ENCODE data around the gene CADPS.

CADPS gene

DNA sequence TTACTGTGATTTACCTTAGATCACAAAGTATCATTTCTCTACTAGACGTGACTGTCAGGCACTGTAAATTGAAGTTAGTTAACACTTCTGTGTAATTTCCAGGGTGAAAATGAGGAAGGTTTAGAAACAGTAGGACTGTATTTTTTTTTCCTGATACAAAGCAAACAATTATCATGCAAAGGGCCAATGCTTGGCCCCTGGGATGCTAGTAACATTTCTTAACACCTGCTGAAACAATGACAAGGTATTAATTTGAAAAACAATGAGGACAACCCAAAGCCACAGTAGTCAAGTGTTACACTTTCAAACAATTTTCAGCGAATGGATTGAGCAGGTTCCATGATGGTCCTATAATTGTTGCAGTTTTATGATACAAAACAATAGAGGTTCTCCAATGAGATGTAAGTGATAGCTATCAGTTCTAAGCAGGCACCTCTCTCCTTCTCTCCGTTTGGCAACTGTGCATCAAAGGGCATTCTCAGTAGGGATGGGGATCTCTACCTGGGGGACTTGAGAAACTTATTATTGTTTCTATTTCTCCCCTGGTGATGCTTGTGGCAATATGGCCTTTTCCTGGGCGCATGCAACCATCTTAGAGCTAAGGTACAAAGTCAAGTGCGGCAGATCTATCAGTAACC is 435.9 kb downstream of the CADPS start:
- no peak for DNase-seq (ENCODE audit: low read depth)

DNA sequence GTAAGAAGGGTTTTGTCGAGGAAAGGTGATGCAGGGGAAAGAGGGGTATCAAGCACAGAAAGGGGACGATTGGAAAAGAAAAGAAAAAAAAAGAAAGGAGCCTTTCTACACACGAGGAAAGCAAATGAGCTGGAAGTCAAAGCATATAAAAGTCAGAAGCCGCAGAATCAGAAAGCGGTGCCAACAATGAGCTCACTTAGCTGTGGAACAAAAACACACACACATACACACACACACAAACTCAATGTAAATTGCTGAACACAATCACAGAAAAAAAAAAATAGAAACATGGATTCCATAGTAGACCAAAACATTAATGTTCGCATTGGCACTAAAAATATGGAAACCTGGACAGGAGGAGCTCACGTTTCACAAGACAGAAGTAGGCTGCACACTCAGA is 438.4 kb downstream of the CADPS start:
- DNase-seq (ENCODE audit: low read depth), result no peak

DNA sequence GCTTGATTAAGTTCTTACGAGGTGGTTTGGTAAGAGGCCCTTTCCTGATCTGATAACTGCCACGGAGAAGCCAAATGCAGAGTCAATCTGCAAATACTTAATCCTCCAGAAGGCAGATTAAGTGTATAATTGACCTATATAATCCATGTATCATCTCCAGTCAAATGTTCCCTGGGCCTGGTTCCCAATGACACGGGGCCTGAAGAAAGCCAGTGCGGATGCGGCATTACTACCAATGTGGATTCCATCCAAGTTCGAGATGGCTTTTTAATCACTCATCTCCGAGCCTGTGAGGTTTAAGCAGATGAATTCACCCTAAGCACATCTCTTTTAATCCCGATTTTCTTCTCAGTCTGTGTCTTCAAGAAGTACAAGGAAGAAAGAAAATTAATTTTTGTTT is 441.8 kb downstream of the CADPS start:
- DNase-seq (ENCODE audit: low read depth), result no peak

DNA sequence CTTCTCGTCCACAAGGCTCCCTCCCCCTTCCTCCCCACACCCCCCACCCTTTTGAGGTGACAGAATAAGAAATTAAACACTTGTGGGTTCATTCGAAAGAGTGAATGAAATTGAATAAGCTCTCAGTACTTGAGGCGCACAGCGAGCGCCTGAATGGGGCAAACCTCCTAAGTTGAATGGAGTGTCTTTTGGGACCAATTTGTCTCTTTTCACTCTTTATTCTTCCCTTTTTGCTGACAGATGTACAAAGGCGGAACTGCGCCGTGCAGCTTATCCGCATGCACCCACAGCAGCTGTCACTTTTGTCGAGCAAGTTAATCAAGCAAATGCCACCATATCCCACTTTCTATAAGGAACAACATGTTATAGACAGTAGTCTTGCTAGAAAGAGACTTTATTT is 454.0 kb downstream of the CADPS start:
- DNase-seq (ENCODE audit: low read depth), result no peak

DNA sequence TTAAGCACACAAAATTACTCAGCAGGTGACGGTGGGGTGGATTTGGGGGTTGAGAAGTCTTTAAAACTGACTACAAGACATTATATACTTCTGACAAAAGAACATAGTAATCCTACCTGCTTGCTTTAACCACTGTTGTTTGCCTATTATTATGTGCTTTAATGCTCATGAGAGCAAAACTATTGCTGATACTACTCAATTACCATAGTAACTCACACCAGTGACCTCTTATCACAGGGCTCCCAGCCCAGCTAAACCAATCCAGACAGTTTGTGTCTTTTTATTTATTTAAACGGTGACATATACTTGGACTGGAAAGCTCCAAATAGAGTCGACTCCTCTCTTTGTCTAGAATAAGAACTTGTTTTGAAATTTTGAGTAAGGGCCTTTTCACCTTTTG is 459.1 kb downstream of the CADPS start:
- no peak for DNase-seq (ENCODE audit: low read depth)

DNA sequence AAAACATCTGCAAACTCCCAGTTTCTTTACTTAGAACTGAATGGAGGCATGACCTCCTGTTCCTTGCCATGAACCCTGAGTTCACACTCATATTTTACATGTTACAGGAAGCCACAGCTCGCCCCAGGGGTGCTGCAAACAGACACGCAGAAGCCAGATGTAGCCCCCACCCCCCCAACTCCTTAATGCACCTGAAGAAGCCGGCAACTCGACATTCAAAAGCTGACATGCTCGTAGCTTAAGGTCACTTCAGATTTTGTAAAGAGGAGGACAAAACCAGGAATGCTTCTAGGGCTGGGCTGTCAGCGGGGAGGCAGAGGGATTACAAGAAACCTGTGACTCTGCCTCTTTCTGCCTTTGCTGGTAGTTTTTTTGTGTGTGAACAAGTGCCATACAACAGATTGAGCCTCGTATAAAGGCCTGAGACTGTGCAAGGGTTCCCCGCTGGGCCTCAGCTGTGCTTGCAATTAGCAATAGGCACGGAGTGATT is 459.9 kb downstream of the CADPS start:
- no peak for DNase-seq (ENCODE audit: low read depth)

DNA sequence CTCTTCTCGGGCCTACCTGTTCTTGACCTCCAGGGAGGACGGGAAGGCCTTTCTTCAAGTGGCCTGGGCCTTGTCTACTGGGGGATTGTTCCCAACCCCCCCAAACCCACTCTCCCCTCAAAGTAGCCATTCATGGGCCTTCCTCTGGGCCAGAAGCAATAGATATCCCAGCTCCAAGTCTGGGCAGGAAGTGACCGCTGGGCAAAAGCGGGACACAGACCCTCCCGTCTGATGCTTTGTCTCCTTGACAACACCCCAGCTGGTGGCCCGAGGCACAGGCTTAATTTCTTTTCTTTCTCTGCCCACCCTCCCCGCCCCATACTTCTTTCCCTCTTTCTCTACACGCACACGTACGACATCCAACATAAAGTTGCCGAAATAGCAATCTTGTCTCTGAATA is 460.4 kb downstream of the CADPS start:
- no peak for DNase-seq (ENCODE audit: low read depth)

DNA sequence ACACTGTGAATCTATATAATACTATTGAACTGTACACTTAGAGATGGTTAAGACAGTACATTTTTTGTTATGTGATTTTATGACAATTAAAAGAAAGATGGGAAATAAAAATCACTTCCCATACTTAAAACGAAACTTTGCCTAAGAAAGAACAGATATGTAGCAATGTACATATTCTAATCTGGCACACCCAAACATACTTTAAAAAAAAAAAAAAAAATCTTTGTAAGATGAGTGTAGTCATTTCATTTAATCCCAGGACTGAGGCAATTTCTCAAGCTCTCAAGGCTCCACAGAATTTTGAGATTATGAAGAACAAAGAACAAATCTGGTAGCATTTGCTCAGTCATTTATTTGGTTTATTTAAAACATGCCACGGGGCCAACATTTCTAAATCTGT is 461.5 kb downstream of the CADPS start:
- no peak for DNase-seq (ENCODE audit: low read depth)

DNA sequence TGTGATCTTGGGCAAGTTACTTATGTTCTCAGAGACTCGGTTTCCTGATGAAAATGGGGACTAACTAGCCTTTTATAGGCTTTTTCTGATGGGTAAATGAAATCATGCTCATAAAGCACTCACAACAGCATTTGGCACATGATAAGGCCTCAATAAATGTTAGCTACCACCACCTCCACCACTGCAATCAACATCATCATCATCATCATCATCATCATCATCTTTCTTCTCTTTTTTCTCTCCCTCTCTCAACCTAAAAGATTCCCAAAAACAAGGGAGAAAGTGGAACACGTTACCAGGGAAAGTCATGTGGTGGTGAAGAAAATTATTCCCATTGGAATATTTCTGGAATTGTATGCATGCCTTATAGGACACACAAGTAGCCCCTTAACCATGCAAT is 468.3 kb downstream of the CADPS start:
- DNase-seq (ENCODE audit: low read depth), result no peak

DNA sequence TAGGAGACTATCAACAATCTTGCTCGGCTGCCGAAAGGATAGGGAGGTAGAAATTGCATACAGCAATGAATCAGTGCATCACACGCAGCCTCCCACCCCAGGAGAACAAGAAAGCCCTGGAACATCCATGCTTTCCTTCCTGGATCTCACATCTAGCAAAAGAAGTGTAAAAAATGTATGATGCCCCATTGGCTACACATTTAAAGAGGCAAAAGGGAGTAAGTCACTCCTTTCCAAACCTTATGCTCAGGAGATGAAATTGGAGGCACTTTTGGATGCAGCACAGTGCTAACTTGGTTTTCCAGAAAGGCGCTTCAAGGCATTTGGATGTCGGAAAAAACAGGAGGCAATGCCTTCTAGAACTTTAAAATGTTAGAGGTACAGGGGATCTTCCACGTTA is 469.6 kb downstream of the CADPS start:
- DNase-seq (ENCODE audit: low read depth), result no peak

DNA sequence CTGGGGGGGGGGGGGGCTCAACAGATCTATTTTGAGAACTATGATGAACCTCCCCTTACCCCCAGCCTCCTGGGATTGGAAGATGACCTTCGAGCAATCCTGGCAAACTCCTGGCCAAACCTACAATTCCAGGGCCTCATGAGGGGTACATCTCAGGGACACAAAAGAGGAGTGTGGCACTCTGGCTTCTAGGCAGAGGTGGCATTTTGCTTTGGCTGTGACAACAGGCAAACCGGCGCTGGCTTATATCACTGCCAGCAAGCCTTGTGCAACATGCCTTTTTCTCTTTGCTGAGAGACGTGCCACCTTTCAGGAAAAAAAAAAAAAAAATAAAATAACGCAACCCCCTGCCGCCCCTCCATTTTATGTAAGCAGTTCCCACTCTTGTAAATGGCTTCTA is 470.1 kb downstream of the CADPS start:
- no peak for DNase-seq (ENCODE audit: low read depth)

DNA sequence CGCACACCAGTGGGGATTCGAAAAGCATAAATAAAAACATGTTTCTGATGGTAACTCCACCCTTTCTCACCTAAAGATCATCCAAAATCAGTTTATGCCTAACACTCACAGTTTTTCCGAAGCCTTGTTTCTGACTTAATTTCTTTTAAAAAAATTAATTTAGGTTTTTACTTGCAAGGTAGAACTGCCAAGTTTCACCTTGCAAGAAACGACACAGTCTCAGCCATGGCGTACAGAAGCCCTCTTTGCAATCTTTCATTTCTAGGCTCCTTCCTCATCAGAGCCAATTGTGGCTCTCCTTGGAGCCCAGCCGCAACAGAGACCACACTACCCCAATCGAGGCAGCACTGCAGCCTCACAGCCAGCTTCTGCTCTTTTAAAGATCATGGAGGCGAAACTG is 470.9 kb downstream of the CADPS start:
- DNase-seq (ENCODE audit: low read depth), result no peak

DNA sequence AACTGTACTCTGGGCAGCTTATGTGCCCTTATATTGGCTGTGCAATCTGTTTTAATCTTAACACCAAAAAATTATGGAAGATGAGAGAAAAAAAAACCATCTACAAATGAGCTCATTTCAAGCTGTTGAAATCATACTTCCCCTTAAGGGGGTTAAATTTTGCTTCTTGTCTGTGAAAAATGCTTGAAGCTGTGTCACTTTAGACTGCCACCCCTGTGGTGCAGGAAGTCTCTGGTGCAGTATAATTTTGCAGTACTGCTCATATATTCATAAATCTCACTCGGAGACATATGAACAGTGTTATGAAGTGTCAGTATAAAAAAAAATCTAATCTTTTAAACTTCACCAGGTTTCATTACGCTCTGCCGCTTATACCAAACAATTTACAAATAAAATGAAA is 471.5 kb downstream of the CADPS start:
- no peak for DNase-seq (ENCODE audit: low read depth)

DNA sequence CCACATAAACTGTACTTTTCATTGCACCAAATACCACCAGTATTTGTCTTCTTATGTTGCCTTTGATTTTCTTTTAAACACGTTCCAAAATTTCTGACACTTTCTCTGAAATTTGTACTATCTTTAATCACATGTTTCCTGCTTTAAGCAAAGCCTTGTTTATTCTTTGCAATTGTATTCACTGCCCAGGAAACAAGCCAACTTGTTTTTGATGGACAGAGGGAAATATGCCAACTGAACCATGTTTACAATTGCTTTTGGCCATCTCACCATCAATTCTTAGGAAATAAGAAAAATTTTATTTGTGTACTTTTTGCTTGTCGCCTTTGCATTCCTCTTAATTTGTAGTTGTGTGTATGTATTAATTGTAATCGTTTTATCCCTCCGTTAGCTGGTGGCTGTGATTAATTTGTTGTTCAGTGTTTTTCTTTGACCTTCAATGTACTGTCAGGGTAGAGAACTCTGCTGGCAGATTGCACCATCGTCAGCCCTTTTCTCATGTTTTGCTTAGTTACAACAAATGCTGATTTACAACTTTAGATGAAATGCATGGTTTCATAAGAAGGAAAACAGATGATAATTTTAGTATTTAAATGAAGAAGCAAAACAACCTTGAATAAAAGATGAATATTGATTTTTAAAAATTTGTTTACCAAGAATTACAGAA is 482.5 kb downstream of the CADPS start:
- DNase-seq (ENCODE audit: low read depth), result no peak

DNA sequence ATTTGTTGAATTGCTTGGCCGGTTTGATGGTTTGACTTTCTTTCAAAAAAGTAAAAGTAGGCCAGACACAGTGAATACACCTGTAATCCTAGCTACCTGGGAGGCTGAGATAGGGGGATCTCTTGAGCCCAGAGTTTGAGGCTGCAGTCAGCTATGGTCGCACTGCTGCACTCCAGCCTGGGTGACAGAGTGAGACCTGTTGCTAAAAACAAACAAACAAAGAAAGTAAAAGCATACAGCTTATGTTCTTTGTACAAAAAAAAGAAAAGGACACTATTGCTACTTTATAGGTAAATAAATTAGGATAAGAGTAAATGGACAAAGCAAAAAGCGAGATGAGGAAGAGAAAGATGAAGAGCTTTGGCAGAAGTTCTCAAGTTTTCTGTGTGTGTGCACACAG is 488.0 kb downstream of the CADPS start:
- no peak for DNase-seq (ENCODE audit: low read depth)

DNA sequence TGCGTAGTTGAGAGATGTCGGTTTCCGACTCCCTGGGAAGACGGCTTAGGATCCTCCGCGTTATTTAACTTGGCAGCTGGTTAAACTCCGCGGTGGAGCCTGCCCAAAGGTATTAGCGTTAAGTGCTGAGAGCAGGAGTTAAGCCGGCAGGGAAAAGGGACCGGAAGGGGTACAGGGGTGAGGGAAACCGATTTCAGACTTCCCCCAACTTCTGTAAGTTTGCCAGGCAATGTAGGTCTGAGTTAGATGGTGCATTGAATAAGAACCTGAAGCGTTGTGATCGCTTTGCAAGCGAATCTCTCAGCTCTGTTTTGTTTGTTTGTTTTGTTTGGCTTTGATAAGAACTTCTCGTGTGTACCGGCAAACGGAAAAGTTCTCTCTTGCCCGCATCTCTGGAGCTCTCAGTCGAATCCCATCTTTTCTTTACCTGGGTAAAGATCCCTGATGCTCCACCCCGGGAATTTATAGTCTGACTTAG is 495.9 kb downstream of the CADPS start:
- no peak for DNase-seq (ENCODE audit: low read depth)

DNA sequence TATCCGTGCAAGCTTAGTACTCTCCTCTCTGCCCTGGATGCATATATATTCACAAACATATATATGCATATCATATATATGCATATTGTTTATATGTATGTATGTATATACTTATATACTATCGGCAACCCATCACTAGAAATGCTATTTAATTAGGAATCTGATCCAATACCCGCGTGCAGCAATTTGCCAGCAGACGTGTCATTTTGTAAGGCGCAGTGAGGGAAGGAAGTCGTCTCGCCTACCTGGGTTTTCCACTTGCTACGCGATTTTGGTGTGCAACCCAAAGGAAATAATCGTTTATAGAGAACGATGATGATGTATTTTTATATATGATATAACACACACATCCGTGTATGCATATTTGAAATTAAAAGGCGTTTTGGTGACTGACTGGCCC is 496.3 kb downstream of the CADPS start:
- no peak for DNase-seq (ENCODE audit: low read depth)

DNA sequence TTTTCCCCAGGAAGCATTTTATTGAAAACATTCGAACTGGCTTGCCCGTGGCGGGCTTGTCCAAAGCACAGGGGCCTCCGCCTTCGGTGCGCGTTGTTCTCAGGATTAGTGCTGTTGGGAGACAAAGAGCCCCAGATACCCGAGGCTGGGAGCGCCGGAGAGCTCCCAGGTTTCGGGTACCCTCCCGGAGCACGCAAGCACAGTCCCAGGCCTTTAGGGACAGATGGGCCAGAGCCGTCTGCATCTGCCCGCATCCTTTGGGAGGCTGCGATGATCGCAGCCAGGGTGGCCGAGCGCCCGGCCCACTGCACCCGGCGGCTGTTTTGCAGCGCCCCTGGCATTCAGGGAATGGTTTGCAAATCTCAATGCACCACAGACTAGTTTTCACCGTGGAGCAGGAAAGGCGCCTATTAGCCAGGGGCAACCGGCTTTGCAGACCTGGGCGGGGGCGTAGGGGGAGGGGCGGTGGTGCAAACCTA is 496.9 kb downstream of the CADPS start:
- DNase-seq (ENCODE audit: low read depth), result no peak

DNA sequence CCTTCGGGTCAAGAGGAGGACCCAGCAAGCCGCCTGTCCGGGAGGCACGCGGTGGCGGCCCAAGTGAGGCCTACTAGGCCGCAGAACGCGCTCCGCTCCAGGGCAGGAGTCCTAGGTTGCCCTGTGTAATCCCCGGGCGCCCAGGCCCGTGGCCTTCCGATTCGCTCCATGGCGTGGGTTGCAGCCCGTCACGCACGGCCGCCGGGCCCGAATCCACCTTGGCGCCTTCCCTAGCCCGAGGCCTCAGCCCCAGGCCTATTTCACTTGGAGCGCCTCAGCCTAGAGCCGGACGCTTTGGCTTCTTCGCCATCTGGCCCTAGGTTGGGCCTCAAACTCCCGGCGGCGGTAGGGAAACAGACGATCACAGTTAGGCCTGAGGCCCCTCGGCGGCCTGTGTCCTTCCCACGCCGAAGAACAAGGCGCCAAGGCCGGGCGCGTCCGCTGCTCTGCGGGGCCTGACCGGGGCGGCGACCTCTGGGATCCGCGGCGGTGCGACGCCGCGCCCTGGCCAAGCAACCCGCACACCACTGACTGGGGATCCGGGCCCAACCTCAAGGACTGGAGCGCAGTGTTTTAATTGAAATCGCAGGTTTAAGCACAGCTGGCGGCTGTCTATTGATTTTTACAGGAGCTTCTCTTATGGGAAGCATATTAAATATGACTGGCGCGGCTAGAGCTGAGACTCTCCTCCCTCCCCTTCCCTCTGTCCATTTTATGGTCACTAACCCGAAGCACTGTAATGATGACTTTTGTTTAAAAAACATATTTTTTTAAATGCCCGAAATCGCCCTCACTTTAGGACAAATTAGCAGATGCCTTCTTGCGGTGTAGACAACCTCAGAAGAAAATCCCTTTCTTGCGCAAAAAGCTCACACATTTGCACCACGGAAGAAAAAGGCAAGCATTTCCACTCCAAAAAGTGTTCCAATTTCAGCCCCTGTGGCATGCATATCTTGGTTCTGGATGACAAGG is 498.0 kb downstream of the CADPS start:
- no peak for DNase-seq (ENCODE audit: low read depth)

DNA sequence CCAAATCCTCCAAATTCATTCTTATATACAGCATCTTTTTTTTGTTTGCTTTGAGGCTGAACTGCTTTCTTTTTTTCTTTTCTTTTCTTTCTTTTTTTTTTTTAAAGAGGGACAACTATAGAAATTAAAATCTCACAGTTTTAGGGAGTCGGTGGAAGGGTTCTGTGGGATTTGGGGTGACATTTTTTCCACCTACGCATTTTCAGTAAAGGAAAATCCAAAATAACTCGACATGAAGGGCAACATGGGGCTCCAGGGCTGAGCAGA is 498.8 kb downstream of the CADPS start:
- DNase-seq (ENCODE audit: low read depth), result no peak

DNA sequence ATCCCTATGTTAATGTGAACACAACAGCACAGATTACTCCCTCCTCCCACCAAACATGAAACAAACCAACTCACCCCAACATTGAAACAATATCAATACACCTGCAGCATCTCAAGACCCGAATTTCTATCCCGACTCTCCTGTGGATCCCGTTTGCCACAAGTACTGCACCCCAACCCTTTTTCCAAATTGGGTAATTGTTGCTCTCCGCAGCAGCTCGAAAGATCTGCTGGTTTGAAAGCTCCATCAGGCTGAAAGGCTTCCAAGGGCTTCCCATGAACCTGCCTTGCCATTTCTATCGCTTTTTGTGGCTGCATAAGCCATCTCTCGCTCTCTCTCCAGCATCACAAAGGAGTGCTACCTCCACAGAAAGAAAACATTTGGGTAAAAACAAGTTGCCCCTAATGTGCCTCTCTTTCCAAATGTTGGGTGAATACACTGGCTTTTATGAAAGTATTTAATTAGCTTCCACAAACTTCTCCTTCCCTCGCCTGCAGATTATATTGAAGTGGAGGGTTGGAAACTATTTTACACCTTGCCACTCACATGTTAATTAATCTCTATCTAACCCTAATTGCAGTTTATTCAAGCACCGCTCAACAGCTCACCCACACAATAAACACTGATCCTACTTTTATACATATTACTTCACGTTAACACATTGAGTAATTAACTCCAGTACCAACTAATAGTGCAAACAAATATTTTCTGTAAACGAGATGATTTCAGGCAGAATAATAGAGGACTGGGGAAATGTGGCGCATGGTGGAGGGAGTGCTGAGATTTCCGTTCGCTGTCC is 499.4 kb downstream of the CADPS start:
- no peak for DNase-seq (ENCODE audit: low read depth)

All from fibroblast of gingiva (primary cell).